Ascending aorta (tissue), 2 donors: ENCODE measurements around the gene DEGS2. TPM values are rescaled to one million over a fixed set of nuclear protein-coding genes. Genes with fewer than 3 reads are reported as not detected.

ENCODE experiments used
- DNase-seq, 2 donors: peaks; one replicate each; pipeline ENCODE4 v3.0.0-alpha.2; 2019; ENCODE audit warnings: low spot score in 2 of 2
- H3K27ac ChIP-seq, 2 donors: fragments of 200-600 bp; sonication (generic); one replicate each; pipeline ENCODE4 v1.5.1; 2016 to 2017; ENCODE audit warnings: mild to moderate bottlenecking in 1 of 2
- H3K27me3 ChIP-seq: fragments of 200-600 bp; sonication (generic); one replicate; pipeline ENCODE4 v1.5.1; 2017
- H3K36me3 ChIP-seq, 2 donors: fragments of 200-600 bp; sonication (generic); one replicate each; pipeline ENCODE4 v1.5.1; 2016
- H3K4me1 ChIP-seq, 2 donors: fragments of 200-600 bp; sonication (generic); one replicate each; pipeline ENCODE4 v1.5.1; 2016 to 2017; ENCODE audit warnings: mild to moderate bottlenecking in 1 of 2
- H3K4me3 ChIP-seq, 2 donors: fragments of 200-600 bp; sonication (generic); one replicate each; pipeline ENCODE4 v1.5.1; 2016 to 2017; ENCODE audit warnings: mild to moderate bottlenecking in 1 of 2
- H3K9me3 ChIP-seq, 2 donors: fragments of 200-600 bp; sonication (generic); one replicate each; pipeline ENCODE4 v1.5.1; 2016
- intact Hi-C: fragments of 100-400 bp; cut with DNase I; formaldehyde crosslinking; loops from one replicate; pipeline ENCODE4 v1.15.1; 2023
- total RNA-seq: library from RNA; depleted of rRNA; stranded (reverse); fragments of >200 nt; gene quantifications from one replicate; pipeline ENCODE4 v1.1.0, GENCODE V29; 2016
- TF ChIP-seq, protein P1 (sequence below), 3 experiments: fragments of 200-600 bp in 2 of 3; fragments of 450-650 bp in 1 of 3; sonication (generic) in 2 of 3; IDR thresholded peaks; one replicate each; pipeline ENCODE4 v1.5.1; 2016 to 2019; ENCODE audit warnings: antibody characterized with exemption in 3 of 3, mild to moderate bottlenecking in 1 of 3, moderate library complexity in 1 of 3

DEGS2 gene
- total RNA-seq, 1 donor from 2014 or later: 1.6 TPM

DNA sequence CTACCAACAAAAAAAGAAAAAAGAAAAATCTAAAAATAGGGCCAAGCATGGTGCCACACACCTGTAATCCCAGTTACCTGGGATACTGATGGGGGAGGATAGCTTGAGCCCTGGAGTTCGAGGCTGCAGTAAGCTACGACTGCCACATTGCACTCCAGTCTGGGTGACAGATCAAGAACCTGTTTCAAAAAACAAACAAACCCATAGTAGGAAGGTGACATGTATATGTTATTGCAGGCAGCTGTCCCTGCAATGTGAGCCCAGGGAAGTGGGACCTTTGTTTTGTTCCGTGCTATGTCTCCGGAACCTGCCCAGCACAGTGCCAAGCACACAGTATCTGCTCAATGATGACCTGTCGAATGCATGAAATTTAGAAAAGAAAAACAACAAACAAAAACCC lies 42.3 kb upstream of the DEGS2 start:
- Histone ChIP-seq H3K36me3 (no peaks in the 10 kb centered on the region), H3K4me1 (no peaks in the 10 kb centered on the region), H3K9me3 (no peaks in the 10 kb centered on the region), H3K4me3 (no peak overlapping the region), H3K27me3 (no peaks in the 10 kb centered on the region), H3K27ac (no peak overlapping the region)
- no peak for DNase-seq
- intact Hi-C loops: no loop called here
- TF ChIP-seq, protein P1, sequence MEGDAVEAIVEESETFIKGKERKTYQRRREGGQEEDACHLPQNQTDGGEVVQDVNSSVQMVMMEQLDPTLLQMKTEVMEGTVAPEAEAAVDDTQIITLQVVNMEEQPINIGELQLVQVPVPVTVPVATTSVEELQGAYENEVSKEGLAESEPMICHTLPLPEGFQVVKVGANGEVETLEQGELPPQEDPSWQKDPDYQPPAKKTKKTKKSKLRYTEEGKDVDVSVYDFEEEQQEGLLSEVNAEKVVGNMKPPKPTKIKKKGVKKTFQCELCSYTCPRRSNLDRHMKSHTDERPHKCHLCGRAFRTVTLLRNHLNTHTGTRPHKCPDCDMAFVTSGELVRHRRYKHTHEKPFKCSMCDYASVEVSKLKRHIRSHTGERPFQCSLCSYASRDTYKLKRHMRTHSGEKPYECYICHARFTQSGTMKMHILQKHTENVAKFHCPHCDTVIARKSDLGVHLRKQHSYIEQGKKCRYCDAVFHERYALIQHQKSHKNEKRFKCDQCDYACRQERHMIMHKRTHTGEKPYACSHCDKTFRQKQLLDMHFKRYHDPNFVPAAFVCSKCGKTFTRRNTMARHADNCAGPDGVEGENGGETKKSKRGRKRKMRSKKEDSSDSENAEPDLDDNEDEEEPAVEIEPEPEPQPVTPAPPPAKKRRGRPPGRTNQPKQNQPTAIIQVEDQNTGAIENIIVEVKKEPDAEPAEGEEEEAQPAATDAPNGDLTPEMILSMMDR (IDR thresholded peaks at IDR 0.05): no peak

DNA sequence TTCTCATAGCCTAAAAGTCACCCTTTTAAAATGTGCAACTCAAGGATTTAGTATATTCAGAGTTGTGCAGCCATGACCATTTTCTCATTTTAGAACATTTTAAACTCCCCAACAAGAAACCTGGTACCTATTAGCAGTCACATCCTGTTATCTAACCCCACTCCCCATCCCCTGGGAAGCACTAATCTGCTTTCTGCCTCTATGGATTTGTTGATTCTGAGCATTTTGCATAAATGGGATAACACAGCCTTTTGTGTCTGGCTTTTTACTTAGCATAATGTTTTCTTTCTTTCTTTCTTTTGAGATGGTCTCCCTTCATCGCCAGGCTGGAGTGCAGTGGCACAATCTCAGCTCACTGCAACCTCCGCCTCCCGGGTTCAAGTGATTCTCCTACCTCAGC lies 40.9 kb upstream of the DEGS2 start:
- TF ChIP-seq, protein P1 (IDR thresholded peaks at IDR 0.05): no peak
- intact Hi-C loops: no loop called here
- H3K9me3 ChIP-seq: no peaks in the 10 kb centered on the region
- DNase-seq: no peak
- H3K36me3 ChIP-seq: no peaks in the 10 kb centered on the region
- no peaks in the 10 kb centered on the region for H3K27me3 ChIP-seq
- H3K4me3 ChIP-seq: no peak overlapping the region
- H3K27ac ChIP-seq: no peak overlapping the region
- H3K4me1 ChIP-seq: no peaks in the 10 kb centered on the region

DNA sequence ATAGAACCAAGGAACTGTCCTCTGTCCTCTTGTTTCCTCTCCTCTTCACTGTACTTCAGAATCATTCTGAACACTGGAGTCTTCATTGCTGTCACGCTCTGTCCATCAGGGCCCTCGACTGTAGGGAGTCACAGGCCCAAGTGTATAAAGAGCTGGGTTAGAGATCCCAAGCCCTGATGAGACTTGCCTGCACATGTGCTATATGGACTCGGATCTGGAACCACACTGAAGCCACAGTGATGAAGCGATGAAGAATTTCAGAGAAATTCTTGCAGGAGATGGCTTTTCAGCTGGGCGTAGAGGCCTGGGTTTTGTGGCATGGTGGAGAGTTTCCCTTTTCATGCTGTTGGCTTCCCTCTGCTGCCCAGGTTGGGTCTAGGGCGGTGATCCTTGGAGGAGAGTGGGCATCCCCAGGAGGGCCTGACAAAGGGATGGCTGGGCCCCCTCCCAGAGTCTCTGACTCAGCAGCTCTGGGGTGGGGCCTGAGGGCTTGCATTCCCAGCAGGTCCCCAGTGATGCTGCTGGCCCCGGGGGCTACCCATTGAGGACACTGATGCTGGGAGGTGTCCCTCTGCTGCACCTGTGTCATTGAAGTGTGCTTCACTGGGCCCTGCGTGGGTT lies 39.9 kb upstream of the DEGS2 start:
- Histone ChIP-seq H3K9me3 (no peaks in the 10 kb centered on the region), H3K4me1 (no peaks in the 10 kb centered on the region), H3K27ac (no peak overlapping the region), H3K27me3 (no peaks in the 10 kb centered on the region), H3K36me3 (no peaks in the 10 kb centered on the region), H3K4me3 (no peak overlapping the region)
- no peak for DNase-seq
- intact Hi-C loops: no loop called here
- TF ChIP-seq, protein P1 (IDR thresholded peaks at IDR 0.05): no peak

DNA sequence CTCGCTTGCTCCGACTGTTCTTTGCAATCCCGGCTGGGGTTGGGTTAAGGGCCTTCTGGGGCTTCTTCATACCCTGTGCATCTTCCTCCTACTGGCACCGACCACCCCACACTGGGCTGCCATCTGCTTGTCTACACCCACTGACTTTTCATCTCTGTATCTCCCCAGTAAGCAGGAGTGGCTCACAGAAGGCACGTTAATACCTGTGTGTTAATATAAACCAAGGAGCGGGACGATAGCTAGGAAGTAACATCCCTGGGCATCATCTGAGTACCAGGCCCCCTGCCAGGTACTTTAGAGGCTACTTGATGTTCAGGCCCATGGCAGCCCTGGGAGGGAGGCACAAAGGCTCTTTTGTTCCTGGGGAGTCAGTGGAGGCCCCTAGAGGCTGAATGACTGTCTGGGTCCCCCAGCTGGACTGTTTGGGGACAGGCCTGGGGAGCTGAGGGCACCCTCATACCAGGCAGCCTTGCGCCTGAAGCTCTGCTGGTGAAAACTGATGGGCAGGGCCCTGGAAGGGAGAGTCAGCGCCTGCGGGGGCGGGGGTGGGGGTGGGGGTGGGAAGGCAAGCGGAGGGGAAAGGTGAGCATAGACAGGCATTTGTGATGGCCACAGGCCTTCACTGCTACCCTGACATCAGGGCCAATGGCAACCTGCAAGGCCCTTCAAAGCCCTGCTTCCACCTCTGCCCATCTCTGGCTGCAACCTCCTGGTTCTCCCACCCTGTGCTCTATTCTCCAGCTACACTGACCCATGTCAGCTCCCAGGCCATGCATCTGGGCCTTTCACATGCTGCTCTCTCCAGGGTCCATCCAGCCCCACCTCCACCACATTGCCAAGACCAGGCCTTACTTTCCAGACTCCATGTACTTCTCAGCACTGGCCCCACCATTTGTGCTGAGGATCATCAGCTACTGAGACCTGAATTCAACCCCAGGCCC lies 34.2 kb upstream of the DEGS2 start:
- H3K4me1 ChIP-seq: peaks cover 0 to 9% of the 10 kb centered on the region in 2 donors
- H3K27me3 ChIP-seq: no peaks in the 10 kb centered on the region
- intact Hi-C loops: loop anchor here (1.0 to 2.0 kb wide), 7 partner anchors 21 to 713 kb away; partner anchors contain the start of genes CCNK, CYP46A1, SETD3 and WDR25
- peak overlapping the region; percentile 54 to 68 for H3K4me3 ChIP-seq
- TF ChIP-seq, protein P1 (IDR thresholded peaks at IDR 0.05): no peak
- peak overlapping the region; percentile 84 to 94 for H3K27ac ChIP-seq
- no peaks in the 10 kb centered on the region for H3K36me3 ChIP-seq
- DNase-seq: peak in 1 of 2 donors; percentile 65
- no peaks in the 10 kb centered on the region for H3K9me3 ChIP-seq

DNA sequence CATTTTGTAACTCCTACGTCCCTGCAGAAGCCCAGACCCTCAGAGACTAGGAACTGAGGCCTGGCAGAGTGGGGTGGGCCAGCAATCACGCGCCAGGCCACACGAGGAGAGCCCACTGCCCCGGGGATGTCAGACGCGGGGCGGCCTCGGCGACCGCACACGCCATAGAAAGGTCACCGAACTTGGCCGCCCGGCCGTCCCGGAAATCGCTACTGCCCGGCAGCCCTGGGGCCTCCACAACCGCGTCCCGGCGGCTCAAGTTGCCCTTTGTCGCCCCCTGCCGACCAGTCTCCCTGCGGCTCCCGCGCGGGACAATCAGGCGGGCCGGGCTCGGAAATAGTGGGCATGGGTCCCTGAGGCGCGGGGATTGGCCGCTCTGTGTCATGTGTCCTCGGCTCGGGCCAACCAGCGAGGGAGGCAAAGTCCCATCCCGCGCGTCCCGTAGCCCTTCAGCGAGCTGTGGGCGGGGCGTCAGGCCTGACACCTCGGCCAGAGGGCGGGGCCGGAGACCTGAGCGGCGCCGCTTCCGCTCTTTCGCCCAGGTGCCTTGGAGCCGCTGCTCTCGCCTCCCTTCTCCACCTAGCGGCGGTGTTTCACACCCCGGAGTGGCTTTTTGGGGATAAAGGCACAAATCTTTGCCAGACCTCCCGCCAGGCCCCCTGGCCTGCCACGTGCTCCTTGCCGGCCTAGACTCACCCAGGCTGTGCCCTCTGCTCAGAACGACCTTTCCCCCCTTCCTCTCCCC lies 33.4 kb upstream of the DEGS2 start:
- Histone ChIP-seq H3K9me3 (no peaks in the 10 kb centered on the region), H3K4me3 (peak overlapping the region; percentile 54 to 68), H3K4me1 (peaks cover 0 to 9% of the 10 kb centered on the region in 2 donors), H3K36me3 (no peaks in the 10 kb centered on the region), H3K27ac (peak overlapping the region; percentile 84 to 94), H3K27me3 (no peaks in the 10 kb centered on the region)
- intact Hi-C loops: loop anchor here (1.0 to 2.0 kb wide), 8 partner anchors 21 to 712 kb away; partner anchors contain the start of genes CCNK, CYP46A1, SETD3 and WDR25
- TF ChIP-seq, protein P1 (IDR thresholded peaks at IDR 0.05): peak; percentile 79 to 90 (median 81)
- peak; percentile 97 to 100 for DNase-seq
